Measurements from ENCODE around the gene RNF43.

RNF43 gene

GRCh38 chr17:58417300-58418092 lies at the start of gene RNF43:
RNF43 (minus strand) TSS chr17:58417534; CDS start chr17:58415577, 1,957 bp downstream.
- peak within 1 kb of the TSS; percentile 56 for H3K27ac ChIP-seq
- TF ChIP-seq CTCF (conservative IDR thresholded peaks at IDR 0.05) (peak; percentile 94), ZFX (IDR thresholded peaks at IDR 0.05) (no peak)

GRCh38 chr17:58455491-58455890 lies 38.2 kb upstream of the RNF43 start:
- TF ChIP-seq CTCF (conservative IDR thresholded peaks at IDR 0.05) (no peak), ZFX (IDR thresholded peaks at IDR 0.05) (no peak)
- H3K27ac ChIP-seq = no peak overlapping the region

- no peak for TF ChIP-seq ZFX (IDR thresholded peaks at IDR 0.05)
- no peak for TF ChIP-seq CTCF (conservative IDR thresholded peaks at IDR 0.05)
Measured at GRCh38 chr17:58452738-58453137, 35.4 kb upstream of the RNF43 start.

GRCh38 chr17:58447039-58447975 lies 30.0 kb upstream of the RNF43 start:
- TF ChIP-seq CTCF (conservative IDR thresholded peaks at IDR 0.05) = peak; percentile 93
- TF ChIP-seq ZFX (IDR thresholded peaks at IDR 0.05) = no peak
- H3K27ac ChIP-seq = no peak overlapping the region

More at GRCh38 chr17:58452738-58453137, 35.4 kb upstream of the RNF43 start:
- no peak overlapping the region for H3K27ac ChIP-seq

GRCh38 chr17:58446086-58446485 lies 28.8 kb upstream of the RNF43 start:
- no peak for TF ChIP-seq ZFX (IDR thresholded peaks at IDR 0.05)
- TF ChIP-seq CTCF (conservative IDR thresholded peaks at IDR 0.05) = no peak
- H3K27ac ChIP-seq = no peak overlapping the region

GRCh38 chr17:58436805-58437239 lies 19.5 kb upstream of the RNF43 start:
- no peak for TF ChIP-seq ZFX (IDR thresholded peaks at IDR 0.05)
- TF ChIP-seq CTCF (conservative IDR thresholded peaks at IDR 0.05) = no peak
- H3K27ac ChIP-seq = no peak overlapping the region

GRCh38 chr17:58436245-58436644 lies 18.9 kb upstream of the RNF43 start:
- no peak overlapping the region for H3K27ac ChIP-seq
- TF ChIP-seq ZFX (IDR thresholded peaks at IDR 0.05) = no peak
- no peak for TF ChIP-seq CTCF (conservative IDR thresholded peaks at IDR 0.05)
